Heart right ventricle (tissue), 16 donors: Measurements from ENCODE around the gene SUFU. TPM values are rescaled to one million over a fixed set of nuclear protein-coding genes. Genes with fewer than 3 reads are reported as not detected.

Source experiments
- ATAC-seq, 8 donors: fragments of 200-7000 bp; cut with Tn5 transposase; one replicate each; pipeline ENCODE4 v1.9.1; 2020; ENCODE audit warnings: mild to moderate bottlenecking in 8 of 8, moderate library complexity in 8 of 8, moderate number of reproducible peaks in 1 of 8
- DNase-seq, 2 donors: peaks; one replicate each; pipeline ENCODE4 v3.0.0-alpha.2; 2020
- H3K27ac ChIP-seq, 10 donors: fragments of 200-600 bp; sonication (generic) in 2 of 10; one replicate each; pipeline versions ENCODE4 v1.5.0 to v1.8.0; 2020 to 2022; ENCODE audit warnings: mild to moderate bottlenecking in 3 of 10
- H3K27me3 ChIP-seq, 7 donors: fragments of 200-600 bp; one replicate each; pipeline ENCODE4 v1.8.0; 2021 to 2022; ENCODE audit warnings: mild to moderate bottlenecking in 2 of 7
- H3K36me3 ChIP-seq, 9 donors: fragments of 200-600 bp; sonication (generic) in 1 of 9; one replicate each; pipeline versions ENCODE4 v1.5.0 to v1.8.0; 2020 to 2022; ENCODE audit warnings: mild to moderate bottlenecking in 2 of 9
- H3K4me1 ChIP-seq, 9 donors: fragments of 200-600 bp; sonication (generic) in 1 of 9; one replicate each; pipeline versions ENCODE4 v1.5.0 to v1.8.0; 2020 to 2022; ENCODE audit warnings: mild to moderate bottlenecking in 4 of 9
- H3K4me3 ChIP-seq, 10 donors: fragments of 200-600 bp; sonication (generic) in 2 of 10; one replicate each; pipeline versions ENCODE4 v1.5.0 to v1.8.0; 2020 to 2022; ENCODE audit warnings: mild to moderate bottlenecking in 7 of 10, moderate library complexity in 2 of 10
- H3K9me3 ChIP-seq, 11 donors: fragments of 200-600 bp in 10 of 11; sonication (generic) in 2 of 11; one replicate each; pipeline versions ENCODE4 v1.5.0 to v1.8.0; 2013 to 2022; ENCODE audit warnings: mild to moderate bottlenecking in 2 of 11, control low read depth in 1 of 11, moderate library complexity in 1 of 11
- WGBS, 2 donors: extraction: QIAGEN DNeasy Blood & Tissue Kit; methylation state at CpG; one replicate each; pipeline ENCODE4 v1.1.7; 2013; ENCODE audit warnings: inconsistent platforms in 1 of 2; 5-methylcytosine and 5-hydroxymethylcytosine counted together
- intact Hi-C, 10 donors: fragments of 100-400 bp; cut with DNase I; formaldehyde crosslinking; loops; one replicate each; pipeline versions ENCODE4 v1.11.1 to v1.14.2; 2022
- polyA plus RNA-seq, 2 donors: library from polyadenylated mRNA; stranded (reverse); fragments of 200-250 nt; gene quantifications; one replicate each; pipeline ENCODE4 v1.2.3, GENCODE V29; 2013
- total RNA-seq, 10 donors: library from RNA; stranded (reverse); fragmentation: NEBNext Ultra II Directional in 3 of 10; extraction: Animal tissue kit (Norgen Biotek cat#: 25700) in 3 of 10; gene quantifications; one replicate each; pipeline versions ENCODE4 v1.2.1 to v1.2.4, GENCODE V29; 2021 to 2023
- TF ChIP-seq, protein P1 (sequence below), 9 donors: fragments of 200-600 bp; sonication (generic) in 2 of 9; IDR thresholded peaks; one replicate each; pipeline versions ENCODE4 v1.5.0 to v1.8.0; 2021 to 2022; ENCODE audit warnings: antibody characterized with exemption in 9 of 9, mild to moderate bottlenecking in 5 of 9, moderate library complexity in 1 of 9
- donor health status: Arrhythmogenic right ventricular cardiomyopathy.
- donor health status: ischemic (EF 13 %, LVEDD 7.1; RV severe dilation, severe dysfunction).
- donor health status: healthy with polysubstance abuse.
- donor health status: DM: no; HTN: yes; CAD: no.
- donor health status: DM: no; HTN: no; CAD: no.
- donor health status: ischemic (EF 25% LVEDD 6.9; RV normal size, moderate dysfunction).
- donor health status: ischemic (EF 25% LVEDD 5.7; RV mildly dilated, moderate dysfunction).
- donor health status: healthy.
- donor health status: DM: yes; HTN: yes; CAD: no.
- donor health status: Ischemic cardiomyopathy.
- donor health status: ischemic (EF 35%, LVEDD 5.7; RV mildly dilated, moderate dysfunction).
- donor health status: nonischemic (EF 11% LVEDD 7.7; RV severe dilation, severe dysfunction).
- donor health status: DM: yes; HTN: yes; CAD: no.
- donor health status: PGD.
- donor health status: ischemic (EF 29% LVEDD 5.4; RV normal size, mild dysfunction).
- donor health status: nonischemic (EF 23%, LVEDD 6.1; RV moderate dilation, normal function).

Gene SUFU
- total and polyA plus RNA-seq, 12 donors: 3.3 to 10.1 (median 7.2) TPM

DNA sequence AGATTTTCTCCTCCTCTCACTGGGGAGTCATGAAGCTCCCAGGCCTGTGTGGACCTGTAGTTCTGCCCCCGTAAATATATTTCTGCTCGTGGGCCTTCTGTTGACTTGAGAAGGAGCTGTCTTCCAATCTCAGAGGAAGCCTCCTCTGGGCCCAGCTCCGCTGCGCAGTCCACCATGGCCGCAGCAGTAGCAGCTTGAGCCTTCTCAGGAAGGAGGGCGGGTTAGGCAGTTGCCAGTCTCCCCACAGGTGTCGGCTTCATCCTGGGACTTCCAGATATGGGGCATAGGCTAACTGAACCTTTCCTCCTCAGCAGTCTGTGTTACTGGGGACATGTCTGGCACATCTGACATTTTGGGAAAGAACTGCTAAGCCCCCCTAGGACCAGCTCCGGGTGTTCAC, 77.6 kb downstream of the SUFU start:
- peak overlapping the region in 5 of 10 donors; percentile 10 to 71 (median 59) for H3K27ac ChIP-seq
- H3K9me3 ChIP-seq: no peaks in the 10 kb centered on the region
- no peaks in the 10 kb centered on the region for H3K36me3 ChIP-seq
- WGBS, 2 donors: 88 to 89% methylated on average over 8 of the region's 8 CpGs
- H3K4me3 ChIP-seq: no peak overlapping the region
- H3K4me1 ChIP-seq: peaks cover 0 to 42% (median 24%) of the 10 kb centered on the region in 9 donors
- DNase-seq (no peak), ATAC-seq (no peak)
- TF ChIP-seq, protein P1, sequence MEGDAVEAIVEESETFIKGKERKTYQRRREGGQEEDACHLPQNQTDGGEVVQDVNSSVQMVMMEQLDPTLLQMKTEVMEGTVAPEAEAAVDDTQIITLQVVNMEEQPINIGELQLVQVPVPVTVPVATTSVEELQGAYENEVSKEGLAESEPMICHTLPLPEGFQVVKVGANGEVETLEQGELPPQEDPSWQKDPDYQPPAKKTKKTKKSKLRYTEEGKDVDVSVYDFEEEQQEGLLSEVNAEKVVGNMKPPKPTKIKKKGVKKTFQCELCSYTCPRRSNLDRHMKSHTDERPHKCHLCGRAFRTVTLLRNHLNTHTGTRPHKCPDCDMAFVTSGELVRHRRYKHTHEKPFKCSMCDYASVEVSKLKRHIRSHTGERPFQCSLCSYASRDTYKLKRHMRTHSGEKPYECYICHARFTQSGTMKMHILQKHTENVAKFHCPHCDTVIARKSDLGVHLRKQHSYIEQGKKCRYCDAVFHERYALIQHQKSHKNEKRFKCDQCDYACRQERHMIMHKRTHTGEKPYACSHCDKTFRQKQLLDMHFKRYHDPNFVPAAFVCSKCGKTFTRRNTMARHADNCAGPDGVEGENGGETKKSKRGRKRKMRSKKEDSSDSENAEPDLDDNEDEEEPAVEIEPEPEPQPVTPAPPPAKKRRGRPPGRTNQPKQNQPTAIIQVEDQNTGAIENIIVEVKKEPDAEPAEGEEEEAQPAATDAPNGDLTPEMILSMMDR (IDR thresholded peaks at IDR 0.05): no peak
- no peaks in the 10 kb centered on the region for H3K27me3 ChIP-seq
- intact Hi-C loops: loop anchor here in 8 of 10 donors (5.0 to 10.0 kb wide), 6 partner anchors 74 to 417 kb away; partner anchors contain the start of genes NFKB2 (in 1 of the 8) and PSD (in 1 of the 8)

DNA sequence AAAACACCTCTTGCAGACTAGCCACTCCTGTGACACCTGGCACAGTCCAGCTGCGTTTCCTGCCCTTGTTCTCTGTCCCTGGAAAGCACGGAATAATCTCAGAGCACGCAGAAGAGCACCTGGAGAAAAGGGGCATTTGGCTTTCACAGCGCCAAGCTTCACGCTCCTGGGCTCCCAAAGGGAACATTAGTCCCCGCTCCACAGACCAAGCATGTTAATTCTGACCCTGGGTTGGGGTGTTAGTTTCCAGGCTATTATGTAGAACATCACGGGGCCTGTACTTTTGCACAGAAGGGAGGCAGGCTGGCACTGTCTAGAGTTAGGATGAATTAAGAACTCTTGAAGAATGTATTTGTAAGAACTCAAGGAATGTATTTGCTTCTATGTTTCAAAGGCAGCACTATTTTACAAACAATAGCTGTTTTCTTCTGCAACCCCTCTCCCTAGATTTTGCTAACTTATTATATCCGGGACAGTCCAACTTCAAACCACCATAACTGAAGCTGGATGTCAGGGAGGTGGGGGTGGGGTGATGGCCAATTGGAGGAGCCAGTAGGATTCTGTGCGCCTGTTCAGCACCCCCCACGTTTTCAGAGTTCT, 78.3 kb downstream of the SUFU start:
- peak overlapping the region in 1 of 10 donors; percentile 71 for H3K27ac ChIP-seq
- no peaks in the 10 kb centered on the region for H3K9me3 ChIP-seq
- intact Hi-C loops: loop anchor here (2.0 to 10.0 kb wide), 9 partner anchors 75 to 417 kb away; partner anchors contain the start of genes NFKB2 (in 2 of the 10) and PSD (in 1 of the 10)

DNA sequence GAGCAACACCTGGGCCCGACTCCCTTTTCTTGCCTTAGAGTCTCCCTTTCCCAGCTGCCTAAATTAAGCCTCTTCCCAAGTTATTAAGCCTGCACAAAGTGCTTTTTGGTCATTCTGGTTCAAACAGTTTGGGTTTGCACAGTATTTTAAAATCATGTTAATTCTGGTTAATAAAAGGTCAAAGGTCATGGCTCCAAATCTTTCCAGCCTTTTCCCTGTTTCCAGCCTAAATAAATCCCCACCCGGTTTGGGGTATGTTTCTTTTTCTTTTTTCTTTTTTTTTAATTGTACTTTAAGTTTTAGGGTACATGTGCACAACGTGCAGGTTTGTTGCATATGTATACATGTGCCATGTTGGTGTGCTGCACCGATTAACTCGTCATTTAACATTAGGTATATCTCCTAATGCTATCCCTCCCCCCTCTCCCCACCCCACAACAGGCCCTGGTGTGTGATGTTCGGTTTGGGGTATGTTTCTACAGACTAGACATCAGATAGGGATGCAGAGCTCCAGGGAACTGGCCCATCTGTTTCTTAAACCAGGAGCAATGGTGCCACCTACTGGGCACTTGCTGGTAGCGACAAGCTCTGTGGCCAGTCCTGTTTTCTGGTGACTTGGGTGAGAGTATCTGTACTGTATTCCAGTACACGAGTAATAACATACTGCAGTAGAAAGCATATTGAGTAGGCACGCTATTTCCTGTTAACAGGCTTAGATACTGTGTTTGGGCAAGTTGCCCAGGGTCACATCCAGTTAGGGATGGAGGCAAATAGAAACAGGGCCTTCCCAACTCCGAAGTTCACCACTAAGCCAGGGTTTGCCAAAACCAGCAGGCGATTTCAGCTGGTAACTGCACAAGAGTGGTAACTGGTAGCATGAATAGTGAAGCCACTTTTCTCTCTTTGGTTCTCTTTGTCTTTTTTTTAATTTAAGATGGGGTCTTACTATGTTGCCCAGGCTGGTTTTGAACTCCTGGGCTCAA, 80.0 kb downstream of the SUFU start:
- TF ChIP-seq, protein P1 (IDR thresholded peaks at IDR 0.05): peak; percentile 70 to 92 (median 85)
- peak; percentile 79 to 86 for DNase-seq
- no peaks in the 10 kb centered on the region for H3K36me3 ChIP-seq
- H3K27ac ChIP-seq: no peak overlapping the region
- peak; percentile 86 to 94 (median 91) for ATAC-seq
- H3K4me3 ChIP-seq: no peak overlapping the region
- H3K4me1 ChIP-seq: peaks cover 0 to 42% (median 23%) of the 10 kb centered on the region in 9 donors
- no peaks in the 10 kb centered on the region for H3K9me3 ChIP-seq
- 35 to 39% methylated on average over 11 of the region's 11 CpGs for WGBS, 2 donors
- intact Hi-C loops: loop anchor here (1.0 to 10.0 kb wide), 10 partner anchors 76 to 419 kb away; partner anchors contain the start of genes NFKB2 (in 3 of the 10), SUFU (in 2 of the 10) and PSD (in 1 of the 10)
- H3K27me3 ChIP-seq: no peaks in the 10 kb centered on the region

More for the DNA sequence above, 78.3 kb downstream of the SUFU start:
- TF ChIP-seq, protein P1 (IDR thresholded peaks at IDR 0.05): no peak
- 63 to 72% methylated on average over 10 of the region's 10 CpGs for WGBS, 2 donors
- DNase-seq: no peak
- H3K27me3 ChIP-seq: no peaks in the 10 kb centered on the region
- H3K4me3 ChIP-seq: no peak overlapping the region
- H3K4me1 ChIP-seq: peaks cover 0 to 42% (median 24%) of the 10 kb centered on the region in 9 donors
- no peaks in the 10 kb centered on the region for H3K36me3 ChIP-seq
- no peak for ATAC-seq

DNA sequence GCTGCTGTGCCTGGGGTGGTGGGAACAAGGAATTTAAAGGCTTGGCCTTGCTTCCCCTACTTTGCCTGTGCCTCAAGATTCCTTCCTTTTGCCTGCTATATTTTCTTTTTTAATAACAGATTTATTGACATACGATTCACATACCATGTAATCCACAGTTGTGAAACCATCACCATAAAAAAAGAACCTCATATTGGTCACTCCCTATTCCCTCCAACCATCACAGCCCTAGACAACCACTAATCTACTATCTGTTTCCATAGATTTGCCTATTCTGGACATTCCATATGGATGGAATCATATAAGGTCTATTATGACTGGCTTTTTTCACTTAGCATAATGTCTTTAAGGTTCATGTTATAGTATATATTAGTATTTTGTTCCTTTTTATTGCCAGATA, 81.3 kb downstream of the SUFU start:
- no peak for DNase-seq
- intact Hi-C loops: loop anchor here in 5 of 10 donors (2.0 to 10.0 kb wide), 5 partner anchors 170 to 420 kb away; partner anchors contain the start of genes NFKB2 (in 2 of the 5) and PSD (in 1 of the 5)
- Histone ChIP-seq H3K9me3 (no peaks in the 10 kb centered on the region), H3K27ac (no peak overlapping the region), H3K4me1 (peaks cover 0 to 30% (median 17%) of the 10 kb centered on the region in 9 donors), H3K4me3 (no peak overlapping the region), H3K27me3 (no peaks in the 10 kb centered on the region), H3K36me3 (no peaks in the 10 kb centered on the region)
- WGBS, 2 donors: 71 to 78% methylated on average over 1 of the region's 1 CpG
- TF ChIP-seq, protein P1 (IDR thresholded peaks at IDR 0.05): no peak
- ATAC-seq: no peak
